ENCODE results near the gene RPS6KA1. TPM values are rescaled to one million over a fixed set of nuclear protein-coding genes. Genes with fewer than 3 reads are reported as not detected.

Gene RPS6KA1
- polyA plus RNA-seq, 3 donors = 116 to 189 (median 188) TPM

DNA sequence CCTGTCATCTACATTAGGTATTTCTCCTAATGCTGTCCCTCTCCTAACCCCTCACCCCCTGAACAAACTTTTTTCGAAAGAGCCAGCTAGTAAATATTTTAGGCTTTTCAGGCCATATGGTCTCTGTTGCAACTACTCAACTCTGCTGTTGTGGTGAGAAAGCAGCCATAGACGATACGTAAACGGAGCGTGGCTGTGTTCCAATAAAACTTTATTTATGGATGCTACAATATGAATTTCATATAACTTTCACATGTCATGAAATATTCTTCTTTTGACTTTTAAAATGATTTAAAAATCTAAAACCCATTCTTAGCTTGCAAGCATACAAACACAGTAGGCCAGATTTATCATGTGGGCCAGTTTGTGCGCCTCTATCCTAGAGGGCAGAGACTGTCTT is 11.2 kb upstream of the RPS6KA1 start:
- WGBS (ENCODE audit: insufficient coverage) = 100% methylated on average over 1 of the region's 6 CpGs
- H3K4me3 ChIP-seq (replicated peaks in 1 of 3; ENCODE audit: low read depth in 2 of 3, low read length in 3 of 3) = no peak overlapping the region
- TF ChIP-seq, protein P1, sequence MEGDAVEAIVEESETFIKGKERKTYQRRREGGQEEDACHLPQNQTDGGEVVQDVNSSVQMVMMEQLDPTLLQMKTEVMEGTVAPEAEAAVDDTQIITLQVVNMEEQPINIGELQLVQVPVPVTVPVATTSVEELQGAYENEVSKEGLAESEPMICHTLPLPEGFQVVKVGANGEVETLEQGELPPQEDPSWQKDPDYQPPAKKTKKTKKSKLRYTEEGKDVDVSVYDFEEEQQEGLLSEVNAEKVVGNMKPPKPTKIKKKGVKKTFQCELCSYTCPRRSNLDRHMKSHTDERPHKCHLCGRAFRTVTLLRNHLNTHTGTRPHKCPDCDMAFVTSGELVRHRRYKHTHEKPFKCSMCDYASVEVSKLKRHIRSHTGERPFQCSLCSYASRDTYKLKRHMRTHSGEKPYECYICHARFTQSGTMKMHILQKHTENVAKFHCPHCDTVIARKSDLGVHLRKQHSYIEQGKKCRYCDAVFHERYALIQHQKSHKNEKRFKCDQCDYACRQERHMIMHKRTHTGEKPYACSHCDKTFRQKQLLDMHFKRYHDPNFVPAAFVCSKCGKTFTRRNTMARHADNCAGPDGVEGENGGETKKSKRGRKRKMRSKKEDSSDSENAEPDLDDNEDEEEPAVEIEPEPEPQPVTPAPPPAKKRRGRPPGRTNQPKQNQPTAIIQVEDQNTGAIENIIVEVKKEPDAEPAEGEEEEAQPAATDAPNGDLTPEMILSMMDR (IDR thresholded peaks at IDR 0.05) = no peak
- H3K27me3 ChIP-seq (ENCODE audit: control insufficient read depth in 2 of 2, insufficient read depth in 2 of 2, low read length in 2 of 2) = no peaks in the 10 kb centered on the region
- DNase-seq = no peak
- H2AFZ ChIP-seq (ENCODE audit: insufficient read depth, low read depth, low read length, poor library complexity, severe bottlenecking) = no peak overlapping the region
- Mint-ChIP-seq H3K36me3 (no peaks in the 10 kb centered on the region), H3K27me3 (ENCODE audit: low read depth in 3 of 3) (peaks cover under 1 to 4% (median 3%) of the 10 kb centered on the region in 3 donors), H3K27ac (no peak overlapping the region), H3K4me1 (peaks cover 13% of the 10 kb centered on the region), H3K4me3 (no peak overlapping the region), H3K9me3 (no peaks in the 10 kb centered on the region)
- no peaks in the 10 kb centered on the region for H3K79me2 ChIP-seq (ENCODE audit: insufficient read depth, low read length)
- intact Hi-C loops (cut with micrococcal nuclease) = no loop called here
- H3K9me3 ChIP-seq (replicated peaks in 1 of 2; ENCODE audit: control insufficient read depth in 1 of 2, insufficient read depth in 1 of 2, low read length in 2 of 2) = no peaks in the 10 kb centered on the region
- H4K20me1 ChIP-seq (ENCODE audit: insufficient read depth, low read length) = no peaks in the 10 kb centered on the region
- no peak overlapping the region for H3K27ac ChIP-seq (ENCODE audit: low read depth in 1 of 2, low read length in 2 of 2)
- no peak overlapping the region for H3K9ac ChIP-seq (ENCODE audit: insufficient read depth, low read length, poor library complexity, severe bottlenecking)
- H3K4me2 ChIP-seq (replicated peaks; ENCODE audit: extremely low read depth, low read length, poor library complexity, severe bottlenecking) = no peak overlapping the region
- H3K36me3 ChIP-seq (replicated peaks in 1 of 2; ENCODE audit: control insufficient read depth in 1 of 2, insufficient read depth in 2 of 2, low read length in 2 of 2) = no peaks in the 10 kb centered on the region
- peaks cover 5 to 8% of the 10 kb centered on the region in 2 donors for H3K4me1 ChIP-seq (ENCODE audit: control insufficient read depth in 1 of 2, insufficient read depth in 2 of 2, low read length in 2 of 2)

DNA sequence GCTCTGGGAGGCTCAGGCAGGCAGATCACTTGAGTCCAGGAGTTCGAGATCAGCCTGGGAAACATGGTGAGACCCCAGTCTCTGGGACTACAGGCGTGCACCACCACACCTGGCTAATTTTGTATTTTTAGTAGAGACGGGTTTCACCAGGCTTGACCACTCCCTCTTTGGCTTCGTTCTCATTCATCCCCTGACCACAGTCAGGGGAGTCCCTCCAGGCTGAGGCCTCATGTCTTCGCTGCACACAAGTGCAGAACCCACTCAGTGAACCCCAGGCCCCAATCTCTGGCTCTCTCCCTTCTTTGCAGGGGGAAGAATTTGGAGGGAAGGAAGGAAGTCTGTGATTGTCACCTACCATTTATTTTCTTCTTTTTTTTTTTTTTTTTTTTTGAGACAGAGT is 9.2 kb upstream of the RPS6KA1 start:
- intact Hi-C loops (cut with micrococcal nuclease) = no loop called here
- Histone ChIP-seq H3K79me2 (ENCODE audit: insufficient read depth, low read length) (no peaks in the 10 kb centered on the region), H3K4me2 (replicated peaks; ENCODE audit: extremely low read depth, low read length, poor library complexity, severe bottlenecking) (no peak overlapping the region), H3K9me3 (replicated peaks in 1 of 2; ENCODE audit: control insufficient read depth in 1 of 2, insufficient read depth in 1 of 2, low read length in 2 of 2) (no peaks in the 10 kb centered on the region), H3K27ac (ENCODE audit: low read depth in 1 of 2, low read length in 2 of 2) (no peak overlapping the region), H3K4me1 (ENCODE audit: control insufficient read depth in 1 of 2, insufficient read depth in 2 of 2, low read length in 2 of 2) (peaks cover 5 to 8% of the 10 kb centered on the region in 2 donors), H3K36me3 (replicated peaks in 1 of 2; ENCODE audit: control insufficient read depth in 1 of 2, insufficient read depth in 2 of 2, low read length in 2 of 2) (no peaks in the 10 kb centered on the region), H3K27me3 (ENCODE audit: control insufficient read depth in 2 of 2, insufficient read depth in 2 of 2, low read length in 2 of 2) (no peaks in the 10 kb centered on the region), H3K9ac (ENCODE audit: insufficient read depth, low read length, poor library complexity, severe bottlenecking) (no peak overlapping the region), H2AFZ (ENCODE audit: insufficient read depth, low read depth, low read length, poor library complexity, severe bottlenecking) (no peak overlapping the region), H3K4me3 (replicated peaks in 1 of 3; ENCODE audit: low read depth in 2 of 3, low read length in 3 of 3) (no peak overlapping the region), H4K20me1 (ENCODE audit: insufficient read depth, low read length) (no peaks in the 10 kb centered on the region)
- H3K27me3 Mint-ChIP-seq (ENCODE audit: low read depth in 3 of 3) = peaks cover 9 to 17% (median 16%) of the 10 kb centered on the region in 3 donors
- peaks cover 13% of the 10 kb centered on the region for H3K4me1 Mint-ChIP-seq
- DNase-seq = no peak
- H3K9me3 Mint-ChIP-seq = no peaks in the 10 kb centered on the region
- no peaks in the 10 kb centered on the region for H3K36me3 Mint-ChIP-seq
- WGBS (ENCODE audit: insufficient coverage) = 100% methylated on average over 2 of the region's 5 CpGs
- TF ChIP-seq, protein P1 (IDR thresholded peaks at IDR 0.05) = no peak
- H3K4me3 Mint-ChIP-seq = no peak overlapping the region
- H3K27ac Mint-ChIP-seq = peak overlapping the region in 1 of 7 donors; percentile 64

Measured in CD14-positive monocyte (primary cell).